Fibroblast of skin of left quadriceps (primary cell): ENCODE data around the gene PATZ1.
"Not testable (repeated sequence)": the region's sequence is repeated elsewhere in the genome, so short reads cannot be mapped to it uniquely, and the experiment has no call there.

Experiments
- DNase-seq, 2 experiments: peaks; one replicate each; pipeline ENCODE4 v3.0.0-alpha.2; 2013; ENCODE audit warnings: low read depth in 2 of 2

The PATZ1 gene

DNA sequence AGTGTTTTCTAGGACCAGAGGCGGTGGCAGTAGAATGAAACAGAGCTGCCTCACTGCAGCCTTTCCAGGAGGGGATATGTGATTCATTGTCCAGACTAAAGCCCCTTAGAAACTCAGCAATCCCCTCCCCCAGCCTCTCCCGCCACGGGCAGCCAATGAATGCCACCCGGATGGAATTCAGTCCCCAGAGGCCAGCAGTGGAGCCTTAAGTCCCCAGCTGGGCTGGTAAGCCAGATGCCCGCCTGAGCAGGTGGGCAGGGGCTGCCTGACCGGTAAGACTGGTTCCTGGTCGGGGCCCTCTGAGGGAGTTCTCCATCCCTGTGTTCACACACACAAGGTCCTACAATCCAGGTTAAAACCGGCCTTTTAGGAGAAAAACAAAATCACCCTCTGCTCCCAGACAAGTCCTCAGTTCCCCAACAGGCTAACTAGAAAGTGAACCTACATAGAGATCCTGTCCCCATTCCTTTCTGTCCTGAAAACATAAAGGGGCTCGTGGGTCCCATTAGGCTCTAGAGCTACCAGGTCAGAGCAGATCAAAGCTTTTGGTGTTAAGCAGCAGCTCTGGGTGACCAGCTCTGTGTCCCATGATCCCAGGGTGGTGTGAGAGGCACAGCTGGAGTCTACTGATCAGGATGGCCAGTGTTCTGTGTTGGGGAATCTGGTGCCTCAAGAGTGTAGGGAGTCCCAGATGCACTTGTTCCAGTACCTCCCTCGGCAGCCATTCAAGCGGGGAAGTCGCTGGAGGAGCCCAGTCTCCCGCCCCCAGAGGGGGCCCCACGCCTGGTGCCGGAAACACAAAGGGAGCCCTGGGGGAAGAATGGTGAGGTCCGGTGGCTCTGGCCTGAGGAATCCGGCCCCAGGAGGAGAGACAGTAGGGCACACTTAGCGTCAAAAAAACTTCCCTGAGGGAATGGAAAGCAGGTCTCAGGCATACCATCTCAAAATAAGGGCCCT, 2.6 kb downstream of the PATZ1 start:
- no peak for DNase-seq

DNA sequence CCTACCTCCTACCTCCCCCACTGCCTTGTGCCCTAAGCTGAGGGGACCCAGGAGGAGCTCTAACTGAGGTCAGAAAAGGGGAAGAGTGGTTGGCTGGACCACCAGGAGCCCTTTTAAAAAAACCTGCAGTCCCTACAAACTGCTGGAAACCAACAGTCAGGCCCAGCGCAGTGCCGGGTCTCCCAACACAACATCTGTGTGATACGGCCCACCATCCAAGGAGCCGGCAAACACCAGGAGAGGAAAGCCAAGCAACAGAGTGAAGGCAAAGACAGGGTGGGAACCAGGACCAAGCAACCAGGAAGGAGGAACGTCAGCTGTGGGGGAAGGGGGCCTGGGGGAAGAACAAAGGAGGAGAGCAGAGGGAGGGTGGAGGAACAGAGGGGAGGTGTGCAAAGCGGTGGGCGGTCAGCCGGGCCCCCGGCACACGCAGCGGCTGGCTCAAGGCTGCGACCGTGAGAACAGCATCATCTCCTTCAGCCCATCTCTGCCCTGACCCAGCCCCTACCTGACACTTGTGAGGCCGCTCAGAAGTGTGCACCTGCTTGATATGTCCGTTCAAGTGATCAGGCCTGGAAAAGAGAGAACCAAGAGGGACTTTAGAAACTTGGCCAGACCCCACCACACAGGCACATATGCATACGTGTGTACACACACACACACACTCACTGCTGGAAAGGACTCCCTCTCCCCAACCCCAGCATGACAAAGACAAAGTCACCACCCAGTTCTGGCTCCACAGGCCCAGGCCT, 3.6 kb downstream of the PATZ1 start:
- no peak for DNase-seq

DNA sequence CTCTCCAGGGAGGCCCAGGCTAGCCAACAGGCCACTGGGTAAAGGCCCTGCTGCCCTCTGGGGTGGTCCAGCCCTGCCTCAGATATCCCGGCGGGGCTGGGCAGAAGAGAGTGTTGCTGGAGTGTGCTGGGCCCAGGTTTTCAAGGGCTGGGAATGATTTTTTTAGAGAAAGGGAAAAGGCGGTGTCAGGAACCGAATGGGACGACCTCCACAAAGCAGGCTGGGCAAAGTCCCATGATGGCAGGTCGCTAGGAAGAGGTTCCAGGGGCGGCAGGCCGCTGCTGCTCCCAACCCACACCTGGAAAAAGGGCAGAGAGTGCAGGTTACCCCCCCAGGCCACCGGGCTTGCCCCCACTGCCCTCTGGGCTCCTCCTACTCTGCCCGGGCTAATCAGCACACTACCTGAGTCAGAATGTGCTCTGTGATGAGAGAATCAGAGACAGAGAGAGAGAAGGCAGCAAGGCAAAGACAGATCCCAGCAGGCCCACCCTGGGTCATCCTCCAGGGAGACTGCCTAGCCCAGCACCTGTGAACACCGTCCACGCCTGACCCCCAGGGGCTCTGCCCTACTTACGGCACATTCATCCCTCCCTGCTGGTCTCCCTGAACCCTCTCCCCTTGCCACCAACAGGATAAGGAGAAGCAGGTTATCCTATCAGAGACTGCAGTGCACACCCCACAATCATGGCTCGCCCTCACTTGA, 4.6 kb downstream of the PATZ1 start:
- DNase-seq = no peak

- DNase-seq = no peak
Observed at GRCh38 chr22:31340765-31341247, 5.3 kb downstream of the PATZ1 start.

- no peak for DNase-seq
Observed at GRCh38 chr22:31340360-31340759, 5.8 kb downstream of the PATZ1 start.

GRCh38 chr22:31339148-31339832, 6.9 kb downstream of the PATZ1 start:
- DNase-seq = no peak

DNA sequence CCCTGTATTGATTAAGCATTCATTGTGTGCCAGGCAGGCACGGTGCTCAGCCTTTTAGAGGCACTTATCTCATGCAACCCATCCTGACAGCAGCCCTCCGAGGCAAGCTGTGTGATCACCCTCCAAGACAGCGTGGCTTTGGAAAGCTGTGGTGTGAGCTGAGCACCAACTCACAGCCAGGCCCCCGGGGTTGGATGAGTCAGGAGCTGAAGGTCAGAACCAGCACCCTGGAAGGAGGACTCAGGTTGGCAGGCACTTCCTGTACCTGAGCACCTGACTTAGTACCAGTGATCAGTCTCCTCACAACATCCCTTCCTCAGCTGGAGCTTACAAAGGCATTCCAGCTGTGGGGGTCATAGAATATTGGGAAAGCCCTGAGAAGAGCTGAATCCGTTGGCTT, 9.0 kb downstream of the PATZ1 start:
- DNase-seq = no peak

DNA sequence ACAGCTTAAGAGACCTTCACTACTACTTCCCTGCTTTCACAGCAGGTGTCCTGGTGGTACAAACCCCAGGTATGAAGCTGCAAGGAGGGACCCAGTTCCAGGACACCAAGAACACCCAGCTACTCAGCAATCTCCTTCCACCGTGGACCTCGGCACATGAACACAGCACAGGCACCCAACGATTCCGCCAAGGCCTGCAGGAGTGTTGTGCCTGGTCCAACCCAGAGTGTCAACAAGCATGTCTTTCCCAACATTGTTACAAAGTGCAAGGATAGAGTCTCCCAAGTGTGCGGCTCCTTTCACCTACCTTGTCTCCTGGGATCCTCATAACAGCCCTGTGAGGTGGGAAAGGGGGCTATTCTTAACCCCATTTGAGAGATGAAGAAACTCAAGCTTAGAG, 11.8 kb downstream of the PATZ1 start:
- DNase-seq = no peak

DNA sequence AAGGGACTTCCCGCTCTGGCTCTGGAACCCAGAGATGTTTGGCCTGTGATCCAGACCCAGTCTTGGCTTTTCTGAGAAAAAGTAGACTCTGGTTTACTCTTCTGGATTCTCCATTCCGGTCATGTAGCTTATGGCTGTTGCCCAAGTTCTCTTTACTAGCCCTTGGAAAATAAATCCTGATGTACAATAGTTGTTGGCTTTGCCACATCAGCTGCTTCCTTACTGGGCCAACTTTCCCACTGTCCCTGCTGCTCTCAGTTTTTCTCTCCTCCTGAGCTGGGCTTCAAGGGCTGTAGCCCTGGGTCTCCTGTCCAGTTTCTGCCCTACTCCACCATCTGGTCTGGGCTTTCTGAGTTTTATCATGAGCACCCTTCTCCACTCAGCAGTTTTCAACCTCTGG, 12.5 kb downstream of the PATZ1 start:
- no peak for DNase-seq

- no peak for DNase-seq
Observed at GRCh38 chr22:31332886-31333285, 13.3 kb downstream of the PATZ1 start.

DNA sequence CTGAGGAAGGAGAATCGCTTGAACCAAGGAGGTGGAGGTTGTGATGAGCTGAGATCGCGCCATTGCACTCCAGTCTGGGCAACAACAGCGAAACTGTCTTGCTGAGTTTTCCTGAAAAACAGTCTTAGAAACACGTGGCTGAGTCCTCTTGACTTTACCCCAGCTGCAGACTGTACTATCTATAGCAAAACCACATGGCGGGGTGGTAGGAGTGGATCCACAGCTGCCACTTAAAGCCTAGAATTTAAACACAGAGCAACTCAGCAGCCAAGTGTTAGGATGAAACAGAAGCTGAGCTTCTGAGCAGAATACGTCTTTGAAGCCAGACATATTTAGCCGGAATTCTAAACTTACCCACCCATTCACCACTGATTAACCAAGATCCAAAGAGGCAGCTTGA, 14.1 kb downstream of the PATZ1 start:
- no peak for DNase-seq

DNA sequence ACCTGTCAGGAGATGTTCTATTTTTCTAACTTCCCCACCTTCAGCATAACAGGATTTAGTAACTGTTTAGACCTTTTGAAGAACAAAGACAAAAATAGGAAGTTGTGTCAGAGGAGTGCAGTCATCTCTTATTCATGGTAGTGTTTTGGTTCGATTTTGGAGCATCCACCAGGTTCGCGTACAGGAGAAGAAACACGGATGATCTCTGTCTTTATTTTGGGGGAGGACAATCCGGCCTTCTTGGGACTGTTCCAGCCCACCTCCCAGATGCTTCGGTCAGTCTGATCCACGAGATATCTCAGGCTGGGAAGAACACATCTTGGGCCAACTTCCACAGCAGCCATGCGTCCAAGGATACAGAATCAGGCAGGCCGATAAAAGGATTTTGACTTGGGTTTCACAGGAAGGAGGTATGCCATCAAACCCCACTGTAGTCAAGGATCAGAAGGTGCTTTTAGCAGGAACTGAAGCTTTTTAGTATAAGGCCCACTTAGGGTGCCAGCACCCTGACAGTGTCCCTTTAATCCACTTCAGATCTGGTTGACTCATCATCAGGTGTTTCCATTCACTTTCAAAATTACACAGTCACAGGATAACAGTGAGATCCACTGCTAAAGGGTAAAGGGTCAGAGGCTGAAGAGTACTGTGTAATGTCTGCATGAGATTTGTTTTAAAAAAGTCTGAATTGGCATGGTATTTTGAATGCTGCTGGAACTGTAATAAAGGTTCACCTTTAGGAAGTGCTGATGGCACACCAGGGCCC, 16.5 kb downstream of the PATZ1 start:
- DNase-seq = no peak

DNA sequence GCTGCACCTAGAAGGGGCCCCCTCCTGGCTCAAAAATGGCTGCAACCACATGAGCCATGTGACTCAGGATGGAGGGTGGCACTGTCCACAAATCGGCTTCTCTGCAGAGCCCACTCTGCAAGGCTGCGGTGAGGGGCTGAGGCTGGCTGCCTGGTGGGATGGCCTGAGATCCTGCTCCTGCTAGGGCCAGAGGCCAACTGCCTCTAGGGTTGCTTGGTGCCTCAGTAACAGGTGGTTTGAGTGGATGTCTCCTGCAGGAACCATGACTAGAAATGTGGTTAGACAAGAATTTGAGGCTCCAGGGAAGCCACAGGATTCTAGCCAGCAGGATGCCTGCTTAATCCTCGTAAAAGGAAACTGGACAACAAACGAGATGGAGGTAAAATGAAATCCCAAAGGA, 17.1 kb downstream of the PATZ1 start:
- DNase-seq = no peak

GRCh38 chr22:31328544-31328960, 17.6 kb downstream of the PATZ1 start:
- no peak for DNase-seq

DNA sequence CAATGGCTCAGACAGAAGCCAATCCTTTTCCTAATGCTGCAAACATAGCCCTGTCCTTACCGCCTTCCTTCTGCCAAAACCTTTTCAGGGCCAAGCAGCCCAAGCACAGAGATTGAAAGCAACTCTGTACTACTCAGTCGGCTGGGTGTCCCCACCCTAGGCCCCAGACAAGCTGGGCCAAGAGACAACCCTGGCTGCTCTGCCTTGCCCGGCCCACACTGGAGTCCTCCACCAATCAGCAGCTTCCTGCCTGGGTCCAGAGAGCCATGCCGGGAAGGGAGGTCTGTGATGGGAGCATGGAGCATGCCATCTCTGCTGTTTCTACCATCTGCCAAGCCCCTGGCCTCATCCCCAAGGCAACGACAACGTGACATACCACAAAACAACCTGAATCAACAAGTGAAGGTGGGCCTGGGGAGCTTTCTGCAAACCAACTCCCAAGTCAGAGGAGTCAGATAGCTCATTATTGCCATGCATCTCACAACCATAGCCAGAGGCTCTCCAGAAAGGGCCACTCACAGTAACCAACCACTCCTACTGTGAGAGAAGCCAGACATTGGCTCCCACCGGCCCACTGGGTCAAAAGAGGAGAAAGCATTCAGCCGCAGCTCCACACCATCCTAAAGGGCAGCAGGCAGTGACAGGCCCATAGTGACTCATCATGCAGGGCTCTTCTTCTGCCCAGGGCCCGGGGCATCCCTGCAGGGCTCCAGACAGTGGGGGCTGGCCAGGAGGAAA, 18.2 kb downstream of the PATZ1 start:
- DNase-seq = no peak

DNA sequence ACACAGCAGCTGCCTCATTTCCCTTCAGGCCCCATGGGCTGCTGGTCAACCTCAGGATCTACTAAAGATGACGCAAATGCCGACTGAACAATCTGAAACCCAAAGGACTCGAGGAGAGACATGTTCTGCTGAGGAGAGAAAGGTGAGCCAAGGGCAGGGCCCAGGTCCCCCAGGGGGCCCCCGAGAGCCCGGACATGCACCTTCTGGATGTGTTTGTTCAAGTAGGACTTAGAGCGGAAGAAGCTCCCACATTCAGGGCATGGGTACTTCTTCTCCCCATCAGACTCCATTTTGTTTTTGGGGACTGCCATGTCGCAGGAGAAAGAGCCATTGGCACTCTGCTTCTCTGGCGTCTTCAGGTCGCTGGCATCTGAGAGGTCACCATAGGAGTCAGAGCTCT, 19.3 kb downstream of the PATZ1 start:
- no peak for DNase-seq

GRCh38 chr22:31323578-31324550, 22.3 kb downstream of the PATZ1 start:
- DNase-seq = no peak

- DNase-seq = no peak
Observed at GRCh38 chr22:31321421-31321820, 24.7 kb downstream of the PATZ1 start.

GRCh38 chr22:31314220-31314619, 31.9 kb downstream of the PATZ1 start:
- DNase-seq = not testable (repeated sequence)
